ENCODE data around the gene DGKI. TPM values are rescaled to one million over a fixed set of nuclear protein-coding genes. Genes with fewer than 3 reads are reported as not detected.

The DGKI gene
- total and polyA plus RNA-seq, 4 donors = 0.01 to 0.37 (median 0.31) TPM

DNA sequence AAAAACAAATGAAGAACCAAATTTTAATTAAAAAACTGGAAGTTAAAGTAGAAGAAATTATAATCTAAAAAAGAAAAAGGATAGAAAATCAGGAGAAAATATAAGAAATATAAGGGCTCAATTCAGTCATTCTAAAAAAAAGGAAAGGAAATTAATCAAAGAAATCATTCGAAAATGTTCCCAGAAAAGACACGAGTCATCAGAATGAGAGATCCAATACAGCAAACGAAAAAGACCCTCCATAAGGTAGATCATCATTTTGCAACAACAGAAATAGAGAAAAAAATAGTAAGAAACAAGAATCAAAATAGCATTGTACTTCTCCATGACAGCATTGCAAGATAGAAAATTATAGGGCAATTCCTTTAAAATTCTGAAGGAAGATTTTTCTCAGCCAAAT, 22.5 kb upstream of the DGKI start:
- Histone ChIP-seq H3K4me1 (ENCODE audit: control insufficient read depth in 4 of 4, insufficient read depth in 4 of 4, low read length in 3 of 4) (no peaks in the 10 kb centered on the region), H3K4me3 (ENCODE audit: low read depth in 1 of 3, low read length in 3 of 3) (no peak overlapping the region), H3K9me3 (ENCODE audit: control insufficient read depth in 4 of 4, low read length in 3 of 4) (peaks cover 0 to 4% (median 1%) of the 10 kb centered on the region in 4 donors), H3K36me3 (ENCODE audit: control insufficient read depth in 4 of 4, insufficient read depth in 3 of 4, low read depth in 1 of 4, low read length in 3 of 4) (peaks cover 0 to 21% (median 4%) of the 10 kb centered on the region in 4 donors), H3K9ac (ENCODE audit: low read depth in 1 of 2, low read length in 2 of 2) (no peak overlapping the region), H3K27me3 (ENCODE audit: control insufficient read depth in 4 of 4, insufficient read depth in 4 of 4, low read length in 3 of 4) (no peaks in the 10 kb centered on the region), H3K27ac (ENCODE audit: low read depth in 1 of 2, low read length in 2 of 2) (no peak overlapping the region)
- DNase-seq (ENCODE audit: low spot score) = no peak
- WGBS = 94% methylated on average over 3 of the region's 3 CpGs
- TF ChIP-seq ZBTB33 (IDR thresholded peaks at IDR 0.05) = no peak
- TF ChIP-seq GABPA (IDR thresholded peaks at IDR 0.05 in 1 of 2, conservative IDR thresholded peaks at IDR 0.05 in 1 of 2) = no peak
- no peak for TF ChIP-seq HNF4A (conservative IDR thresholded peaks at IDR 0.05)
- TF ChIP-seq, protein P1, sequence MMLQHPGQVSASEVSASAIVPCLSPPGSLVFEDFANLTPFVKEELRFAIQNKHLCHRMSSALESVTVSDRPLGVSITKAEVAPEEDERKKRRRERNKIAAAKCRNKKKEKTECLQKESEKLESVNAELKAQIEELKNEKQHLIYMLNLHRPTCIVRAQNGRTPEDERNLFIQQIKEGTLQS (IDR thresholded peaks at IDR 0.05) = no peak

GRCh38 chr7:137867289-137867688, 20.5 kb upstream of the DGKI start:
- H3K9me3 ChIP-seq (ENCODE audit: control insufficient read depth in 4 of 4, low read length in 3 of 4) = peaks cover 0 to 4% (median 1%) of the 10 kb centered on the region in 4 donors

DNA sequence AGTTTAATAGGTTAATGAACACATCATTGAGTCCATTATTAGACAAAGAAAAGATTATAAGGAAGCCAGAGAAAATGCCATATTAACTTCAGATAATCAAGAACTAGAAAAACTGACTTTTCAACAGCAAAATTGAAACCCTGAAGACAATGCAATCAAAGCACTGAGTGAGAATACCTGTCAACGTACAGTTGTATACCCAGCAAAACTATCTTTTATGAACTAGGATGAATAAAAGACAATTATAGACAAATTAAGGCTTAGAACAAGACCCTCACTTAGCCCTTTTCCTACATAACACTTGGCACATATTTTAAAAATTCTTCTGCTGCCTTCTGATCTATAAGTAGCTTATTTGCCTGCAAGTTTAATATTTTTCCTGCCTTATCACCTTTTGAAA, 19.0 kb upstream of the DGKI start:
- no peak overlapping the region for H3K4me3 ChIP-seq (ENCODE audit: low read depth in 1 of 3, low read length in 3 of 3)
- no peak overlapping the region for H3K9ac ChIP-seq (ENCODE audit: low read depth in 1 of 2, low read length in 2 of 2)
- WGBS = 94% methylated on average over 1 of the region's 1 CpG
- no peaks in the 10 kb centered on the region for H3K4me1 ChIP-seq (ENCODE audit: control insufficient read depth in 4 of 4, insufficient read depth in 4 of 4, low read length in 3 of 4)
- no peaks in the 10 kb centered on the region for H3K27me3 ChIP-seq (ENCODE audit: control insufficient read depth in 4 of 4, insufficient read depth in 4 of 4, low read length in 3 of 4)
- no peak overlapping the region for H3K27ac ChIP-seq (ENCODE audit: low read depth in 1 of 2, low read length in 2 of 2)
- H3K36me3 ChIP-seq (ENCODE audit: control insufficient read depth in 4 of 4, insufficient read depth in 3 of 4, low read depth in 1 of 4, low read length in 3 of 4) = peaks cover 0 to 13% (median 2%) of the 10 kb centered on the region in 4 donors
- peaks cover 0 to 4% (median 1%) of the 10 kb centered on the region in 4 donors for H3K9me3 ChIP-seq (ENCODE audit: control insufficient read depth in 4 of 4, low read length in 3 of 4)
- no peak for DNase-seq (ENCODE audit: low spot score)
- TF ChIP-seq FOXA2 (IDR thresholded peaks at IDR 0.05) (no peak), FOXA1 (IDR thresholded peaks at IDR 0.05) (no peak), RXRA (IDR thresholded peaks at IDR 0.05) (no peak), SP1 (IDR thresholded peaks at IDR 0.05) (no peak), HNF4G (IDR thresholded peaks at IDR 0.05) (no peak), JUND (IDR thresholded peaks at IDR 0.05) (no peak), RAD21 (IDR thresholded peaks at IDR 0.05) (no peak), YY1 (IDR thresholded peaks at IDR 0.05) (no peak), HNF4A (conservative IDR thresholded peaks at IDR 0.05) (no peak)
- TF ChIP-seq, protein P2, sequence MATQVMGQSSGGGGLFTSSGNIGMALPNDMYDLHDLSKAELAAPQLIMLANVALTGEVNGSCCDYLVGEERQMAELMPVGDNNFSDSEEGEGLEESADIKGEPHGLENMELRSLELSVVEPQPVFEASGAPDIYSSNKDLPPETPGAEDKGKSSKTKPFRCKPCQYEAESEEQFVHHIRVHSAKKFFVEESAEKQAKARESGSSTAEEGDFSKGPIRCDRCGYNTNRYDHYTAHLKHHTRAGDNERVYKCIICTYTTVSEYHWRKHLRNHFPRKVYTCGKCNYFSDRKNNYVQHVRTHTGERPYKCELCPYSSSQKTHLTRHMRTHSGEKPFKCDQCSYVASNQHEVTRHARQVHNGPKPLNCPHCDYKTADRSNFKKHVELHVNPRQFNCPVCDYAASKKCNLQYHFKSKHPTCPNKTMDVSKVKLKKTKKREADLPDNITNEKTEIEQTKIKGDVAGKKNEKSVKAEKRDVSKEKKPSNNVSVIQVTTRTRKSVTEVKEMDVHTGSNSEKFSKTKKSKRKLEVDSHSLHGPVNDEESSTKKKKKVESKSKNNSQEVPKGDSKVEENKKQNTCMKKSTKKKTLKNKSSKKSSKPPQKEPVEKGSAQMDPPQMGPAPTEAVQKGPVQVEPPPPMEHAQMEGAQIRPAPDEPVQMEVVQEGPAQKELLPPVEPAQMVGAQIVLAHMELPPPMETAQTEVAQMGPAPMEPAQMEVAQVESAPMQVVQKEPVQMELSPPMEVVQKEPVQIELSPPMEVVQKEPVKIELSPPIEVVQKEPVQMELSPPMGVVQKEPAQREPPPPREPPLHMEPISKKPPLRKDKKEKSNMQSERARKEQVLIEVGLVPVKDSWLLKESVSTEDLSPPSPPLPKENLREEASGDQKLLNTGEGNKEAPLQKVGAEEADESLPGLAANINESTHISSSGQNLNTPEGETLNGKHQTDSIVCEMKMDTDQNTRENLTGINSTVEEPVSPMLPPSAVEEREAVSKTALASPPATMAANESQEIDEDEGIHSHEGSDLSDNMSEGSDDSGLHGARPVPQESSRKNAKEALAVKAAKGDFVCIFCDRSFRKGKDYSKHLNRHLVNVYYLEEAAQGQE (IDR thresholded peaks at IDR 0.05) = no peak

More at GRCh38 chr7:137867289-137867688, 20.5 kb upstream of the DGKI start:
- no peak for DNase-seq (ENCODE audit: low spot score)
- H3K27me3 ChIP-seq (ENCODE audit: control insufficient read depth in 4 of 4, insufficient read depth in 4 of 4, low read length in 3 of 4) = no peaks in the 10 kb centered on the region
- no peak overlapping the region for H3K9ac ChIP-seq (ENCODE audit: low read depth in 1 of 2, low read length in 2 of 2)
- TF ChIP-seq HNF4G (IDR thresholded peaks at IDR 0.05) = no peak
- TF ChIP-seq FOXA1 (IDR thresholded peaks at IDR 0.05) = no peak
- TF ChIP-seq, protein P1 (IDR thresholded peaks at IDR 0.05) = no peak
- no peak for TF ChIP-seq NR2F2 (IDR thresholded peaks at IDR 0.05)
- no peak for TF ChIP-seq CTCF (IDR thresholded peaks at IDR 0.05; ENCODE audit: low read depth, low read length, missing input control)
- H3K4me3 ChIP-seq (ENCODE audit: low read depth in 1 of 3, low read length in 3 of 3) = no peak overlapping the region
- H3K4me1 ChIP-seq (ENCODE audit: control insufficient read depth in 4 of 4, insufficient read depth in 4 of 4, low read length in 3 of 4) = no peaks in the 10 kb centered on the region
- no peak overlapping the region for H3K27ac ChIP-seq (ENCODE audit: low read depth in 1 of 2, low read length in 2 of 2)
- peaks cover 0 to 13% (median 2%) of the 10 kb centered on the region in 4 donors for H3K36me3 ChIP-seq (ENCODE audit: control insufficient read depth in 4 of 4, insufficient read depth in 3 of 4, low read depth in 1 of 4, low read length in 3 of 4)
- 98% methylated on average over 3 of the region's 3 CpGs for WGBS
